ENCODE data around the gene GCNA. TPM values are rescaled to one million over a fixed set of nuclear protein-coding genes. Genes with fewer than 3 reads are reported as not detected.

The GCNA gene
- total RNA-seq, 1 experiment from 2014 or later: 1.0 TPM

GRCh38 chrX:71612256-71612655 is 34.0 kb downstream of the GCNA start:
- H3K4me1 Mint-ChIP-seq: no peaks in the 10 kb centered on the region
- TF ChIP-seq E2F1 (CRISPR knock-in tag; IDR thresholded peaks at IDR 0.05): no peak
- no peak for TF ChIP-seq CDX4 (CRISPR knock-in tag; IDR thresholded peaks at IDR 0.05; ENCODE audit: borderline replicate concordance)
- no peak for TF ChIP-seq HMGA2 (CRISPR knock-in tag; IDR thresholded peaks at IDR 0.05)
- no peak for TF ChIP-seq PRRX2 (CRISPR knock-in tag; IDR thresholded peaks at IDR 0.05)
- TF ChIP-seq IRF2 (CRISPR knock-in tag; IDR thresholded peaks at IDR 0.05; ENCODE audit: borderline replicate concordance, low read depth): no peak
- TF ChIP-seq MLX (CRISPR knock-in tag; IDR thresholded peaks at IDR 0.05): no peak
- no peak for TF ChIP-seq TP53 (CRISPR knock-in tag; IDR thresholded peaks at IDR 0.05)
- no peak for ATAC-seq
- H3K36me3 Mint-ChIP-seq: peaks cover 34% of the 10 kb centered on the region
- no peak overlapping the region for H3K4me3 Mint-ChIP-seq
- ChIA-PET POLR2A (interaction anchor here (0.6 kb wide), 1 partner anchor 96 kb away, joined by 11 read pairs; no protein-coding TSS in a partner anchor), CTCF (no interaction called here)
- no peaks in the 10 kb centered on the region for H3K27me3 Mint-ChIP-seq (ENCODE audit: low read depth)
- no peak overlapping the region for H3K27ac Mint-ChIP-seq
- H3K9me3 Mint-ChIP-seq: no peaks in the 10 kb centered on the region
- no peak for DNase-seq (ENCODE audit: low spot score)

- ChIA-PET CTCF (interaction anchor here (0.9 kb wide), 1 partner anchor 49 kb away, joined by 4 read pairs; no protein-coding TSS in a partner anchor), POLR2A (no interaction called here)
- TF ChIP-seq USF1 (CRISPR knock-in tag; IDR thresholded peaks at IDR 0.05): no peak
- no peak for TF ChIP-seq PREB (CRISPR knock-in tag; IDR thresholded peaks at IDR 0.05; ENCODE audit: borderline replicate concordance)
- no peak for TF ChIP-seq KAT7 (CRISPR knock-in tag; IDR thresholded peaks at IDR 0.05; ENCODE audit: borderline replicate concordance)
- no peak for TF ChIP-seq JUN (CRISPR knock-in tag; IDR thresholded peaks at IDR 0.05)
- no peak for TF ChIP-seq ZNF396 (CRISPR knock-in tag; IDR thresholded peaks at IDR 0.05; ENCODE audit: borderline replicate concordance)
- TF ChIP-seq ERG (CRISPR knock-in tag; IDR thresholded peaks at IDR 0.05): no peak
- no peak for TF ChIP-seq E2F1 (CRISPR knock-in tag; IDR thresholded peaks at IDR 0.05)
- no peak for TF ChIP-seq FOXJ3 (CRISPR knock-in tag; IDR thresholded peaks at IDR 0.05; ENCODE audit: borderline replicate concordance)
- no peak for TF ChIP-seq ZMAT4 (CRISPR knock-in tag; IDR thresholded peaks at IDR 0.05)
- no peak for TF ChIP-seq PRRX2 (CRISPR knock-in tag; IDR thresholded peaks at IDR 0.05)
- TF ChIP-seq ZNF425 (CRISPR knock-in tag; conservative IDR thresholded peaks at IDR 0.05): no peak
- no peak for TF ChIP-seq GTF2I (CRISPR knock-in tag; conservative IDR thresholded peaks at IDR 0.05)
- TF ChIP-seq NR1H2 (CRISPR knock-in tag; IDR thresholded peaks at IDR 0.05): no peak
- no peak for TF ChIP-seq ZNF121 (CRISPR knock-in tag; IDR thresholded peaks at IDR 0.05)
- no peak for TF ChIP-seq E2F4 (CRISPR knock-in tag; IDR thresholded peaks at IDR 0.05; ENCODE audit: borderline replicate concordance, low read depth)
- no peak for TF ChIP-seq MLX (CRISPR knock-in tag; IDR thresholded peaks at IDR 0.05)
These were observed 36.8 kb downstream of the GCNA start for GRCh38 chrX:71615056-71615455.

More at GRCh38 chrX:71615056-71615455, 36.8 kb downstream of the GCNA start:
- H3K27ac Mint-ChIP-seq: no peak overlapping the region; the same call in none of the 2 replicates
- peaks cover 22% of the 10 kb centered on the region for H3K36me3 Mint-ChIP-seq
- no peaks in the 10 kb centered on the region for H3K9me3 Mint-ChIP-seq
- no peak overlapping the region for H3K4me3 Mint-ChIP-seq
- no peaks in the 10 kb centered on the region for H3K27me3 Mint-ChIP-seq (ENCODE audit: low read depth)
- DNase-seq (ENCODE audit: low spot score) (no peak), ATAC-seq (no peak)
- no peaks in the 10 kb centered on the region for H3K4me1 Mint-ChIP-seq

Data from WTC11 (cell line).